ENCODE data around the gene C1orf35.

Gene C1orf35

DNA sequence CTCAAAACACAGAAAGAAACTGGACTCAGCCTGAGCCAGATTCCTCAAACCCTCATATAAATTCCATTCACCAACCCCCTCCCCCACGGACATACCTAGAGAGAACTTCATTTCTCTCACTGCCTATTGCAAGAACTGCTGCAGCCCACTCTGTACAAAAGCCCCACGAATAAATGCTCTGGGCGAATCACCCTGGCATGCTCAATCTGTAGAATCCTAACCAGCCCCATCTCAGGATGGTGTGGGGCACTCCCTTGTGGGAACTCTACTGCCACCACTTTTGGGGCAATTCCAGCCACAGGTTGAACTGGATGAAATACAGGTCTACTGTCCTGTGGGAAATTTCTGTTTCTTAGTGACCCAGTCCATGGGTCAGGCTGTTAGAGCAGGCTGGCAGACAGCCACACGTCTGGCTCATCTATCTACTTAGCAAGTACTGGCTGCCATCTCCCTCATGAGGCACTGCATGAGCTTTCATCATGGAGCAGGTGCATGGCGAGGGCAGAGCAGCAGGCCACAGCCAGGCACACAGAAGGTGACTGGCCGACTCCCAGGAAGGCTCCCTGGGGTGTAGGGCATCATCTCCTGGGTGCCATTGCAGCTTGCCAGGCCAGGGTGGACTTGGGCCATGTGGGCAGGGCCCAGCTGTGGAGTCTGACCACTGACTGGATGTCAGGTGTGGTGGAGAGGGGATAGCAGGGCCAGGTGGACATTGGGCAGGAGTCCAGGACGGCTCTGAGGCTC is 1.6 kb upstream of the C1orf35 start:
- Mint-ChIP-seq H3K4me3 (peak overlapping the region; percentile 90), H3K4me1 (peaks cover 28% of the 10 kb centered on the region), H3K36me3 (ENCODE audit: insufficient read depth) (peaks cover 48% of the 10 kb centered on the region), H3K9me3 (no peaks in the 10 kb centered on the region), H3K27ac (ENCODE audit: low read depth) (peak overlapping the region; percentile 29), H3K27me3 (no peaks in the 10 kb centered on the region)
- no peak for ATAC-seq (replicated peaks; ENCODE audit: extremely low read depth, poor library complexity, severe bottlenecking)
- DNase-seq (ENCODE audit: low spot score in 2 of 2), result no peak

DNA sequence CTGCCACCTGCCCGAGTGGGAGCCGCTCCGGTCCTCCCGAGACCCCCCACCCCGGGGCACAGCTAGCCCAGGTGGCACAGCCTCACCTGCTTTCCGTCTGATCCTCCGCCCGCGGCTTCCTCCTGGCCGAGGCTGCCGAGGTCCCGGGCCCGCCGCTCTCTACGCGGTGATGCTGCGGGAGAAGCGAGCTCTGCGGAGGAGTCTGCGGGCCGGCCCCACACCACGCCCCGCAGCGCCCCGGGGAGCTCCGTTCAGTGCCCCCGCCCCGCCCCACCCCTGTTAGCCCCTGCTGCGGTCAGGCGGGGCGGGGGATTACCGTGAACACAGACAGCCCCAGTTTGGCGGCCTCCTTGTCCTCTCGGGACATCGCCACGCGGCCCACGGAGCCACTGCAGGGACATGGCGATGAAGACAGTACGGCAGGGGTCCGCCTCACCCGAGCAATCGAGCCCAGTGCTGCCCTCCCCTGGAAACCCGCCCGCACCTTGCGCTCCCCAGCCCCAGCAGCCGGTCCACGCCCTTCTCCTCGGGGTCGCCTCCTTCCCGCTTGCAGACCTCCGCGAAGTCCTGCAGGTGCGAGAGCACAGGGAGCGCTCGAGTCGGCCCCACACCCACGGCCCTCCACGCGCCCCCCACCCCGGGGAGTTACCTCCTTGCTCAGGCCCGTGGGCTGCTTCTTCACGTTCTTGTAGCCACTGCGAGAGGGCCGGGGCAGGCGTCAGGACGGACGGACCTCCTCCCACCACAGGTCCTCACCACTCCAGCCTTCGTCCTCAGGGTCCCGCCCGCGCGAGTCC is 933 bp downstream of the C1orf35 start:
- H3K4me1 Mint-ChIP-seq, result peaks cover 25% of the 10 kb centered on the region
- H3K36me3 Mint-ChIP-seq (ENCODE audit: insufficient read depth), result peaks cover 60% of the 10 kb centered on the region
- ATAC-seq (replicated peaks; ENCODE audit: extremely low read depth, poor library complexity, severe bottlenecking), result peak; percentile 52
- no peaks in the 10 kb centered on the region for H3K27me3 Mint-ChIP-seq
- H3K27ac Mint-ChIP-seq (ENCODE audit: low read depth), result peak overlapping the region; percentile 96
- DNase-seq (ENCODE audit: low spot score in 2 of 2), result peak; percentile 40 to 43
- no peaks in the 10 kb centered on the region for H3K9me3 Mint-ChIP-seq
- peak overlapping the region; percentile 90 for H3K4me3 Mint-ChIP-seq

DNA sequence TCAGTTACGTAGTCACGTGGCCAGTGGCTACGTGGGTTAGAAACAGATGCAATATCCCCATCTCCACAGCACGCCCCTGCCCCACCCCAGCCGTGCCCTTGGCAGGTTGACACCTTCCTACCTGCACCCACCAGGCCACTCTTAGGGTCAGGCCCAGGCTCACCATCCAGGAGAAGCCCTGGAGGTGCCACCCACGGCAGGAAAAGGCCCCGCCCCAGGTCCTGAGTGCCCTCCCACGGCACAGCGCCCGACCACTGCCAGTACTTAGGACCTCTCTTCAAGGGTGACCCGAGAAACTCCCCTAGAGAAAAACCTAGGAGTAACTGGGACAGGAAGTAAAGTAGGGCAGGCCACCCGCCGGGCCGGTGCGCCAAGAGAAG is 1.5 kb downstream of the C1orf35 start:
- Mint-ChIP-seq H3K36me3 (ENCODE audit: insufficient read depth) (peaks cover 61% of the 10 kb centered on the region), H3K9me3 (no peaks in the 10 kb centered on the region), H3K4me1 (peaks cover 25% of the 10 kb centered on the region), H3K27ac (ENCODE audit: low read depth) (peak overlapping the region; percentile 96), H3K4me3 (peak overlapping the region; percentile 90), H3K27me3 (no peaks in the 10 kb centered on the region)
- no peak for DNase-seq (ENCODE audit: low spot score in 2 of 2)
- ATAC-seq (replicated peaks; ENCODE audit: extremely low read depth, poor library complexity, severe bottlenecking), result no peak

GRCh38 chr1:228100822-228101613 is 2.1 kb downstream of the C1orf35 start:
- Mint-ChIP-seq H3K4me1 (peaks cover 26% of the 10 kb centered on the region), H3K27ac (ENCODE audit: low read depth) (peak overlapping the region; percentile 96), H3K27me3 (no peaks in the 10 kb centered on the region), H3K9me3 (no peaks in the 10 kb centered on the region), H3K4me3 (peak overlapping the region; percentile 90), H3K36me3 (ENCODE audit: insufficient read depth) (peaks cover 64% of the 10 kb centered on the region)
- no peak for ATAC-seq (replicated peaks; ENCODE audit: extremely low read depth, poor library complexity, severe bottlenecking)
- no peak for DNase-seq (ENCODE audit: low spot score in 2 of 2)

- Mint-ChIP-seq H3K27ac (ENCODE audit: low read depth) (peak overlapping the region; percentile 51), H3K9me3 (peaks cover 8% of the 10 kb centered on the region), H3K36me3 (ENCODE audit: insufficient read depth) (peaks cover 67% of the 10 kb centered on the region), H3K4me1 (peaks cover 43% of the 10 kb centered on the region), H3K4me3 (no peak overlapping the region), H3K27me3 (no peaks in the 10 kb centered on the region)
- DNase-seq (ENCODE audit: low spot score in 2 of 2) (no peak), ATAC-seq (replicated peaks; ENCODE audit: extremely low read depth, poor library complexity, severe bottlenecking) (no peak)
These were observed 3.8 kb downstream of the C1orf35 start for GRCh38 chr1:228099331-228099732.

DNA sequence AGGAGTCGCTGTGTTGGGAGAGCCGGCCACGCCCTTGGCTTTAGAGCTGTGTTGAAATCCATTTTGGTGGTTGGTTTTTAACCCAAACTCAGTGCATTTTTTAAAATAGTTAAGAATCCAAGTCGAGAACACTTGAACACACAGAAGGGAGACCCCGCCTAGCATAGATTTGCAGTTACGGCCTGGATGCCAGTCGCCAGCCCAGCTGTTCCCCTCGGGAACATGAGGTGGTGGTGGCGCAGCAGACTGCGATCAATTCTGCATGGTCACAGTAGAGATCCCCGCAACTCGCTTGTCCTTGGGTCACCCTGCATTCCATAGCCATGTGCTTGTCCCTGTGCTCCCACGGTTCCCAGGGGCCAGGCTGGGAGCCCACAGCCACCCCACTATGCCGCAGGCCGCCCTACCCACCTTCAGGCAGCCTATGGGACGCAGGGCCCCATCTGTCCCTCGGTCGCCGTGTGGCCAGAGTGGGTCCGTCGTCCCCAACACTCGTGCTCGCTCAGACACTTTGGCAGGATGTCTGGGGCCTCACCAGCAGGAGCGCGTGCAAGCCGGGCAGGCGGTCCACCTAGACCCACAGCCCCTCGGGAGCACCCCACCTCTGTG is 4.7 kb downstream of the C1orf35 start:
- Mint-ChIP-seq H3K4me3 (peak overlapping the region; percentile 6), H3K9me3 (peaks cover 8% of the 10 kb centered on the region), H3K4me1 (peaks cover 39% of the 10 kb centered on the region), H3K36me3 (ENCODE audit: insufficient read depth) (peaks cover 64% of the 10 kb centered on the region), H3K27me3 (no peaks in the 10 kb centered on the region), H3K27ac (ENCODE audit: low read depth) (peak overlapping the region; percentile 70)
- no peak for DNase-seq (ENCODE audit: low spot score in 2 of 2)
- ATAC-seq (replicated peaks; ENCODE audit: extremely low read depth, poor library complexity, severe bottlenecking), result no peak

- H3K4me3 Mint-ChIP-seq, result no peak overlapping the region
- H3K36me3 Mint-ChIP-seq (ENCODE audit: insufficient read depth), result peaks cover 61% of the 10 kb centered on the region
- peaks cover 38% of the 10 kb centered on the region for H3K4me1 Mint-ChIP-seq
- ATAC-seq (replicated peaks; ENCODE audit: extremely low read depth, poor library complexity, severe bottlenecking), result no peak
- peak overlapping the region; percentile 70 for H3K27ac Mint-ChIP-seq (ENCODE audit: low read depth)
- no peaks in the 10 kb centered on the region for H3K27me3 Mint-ChIP-seq
- peaks cover 8% of the 10 kb centered on the region for H3K9me3 Mint-ChIP-seq
- DNase-seq (ENCODE audit: low spot score in 2 of 2), result no peak
These were observed 5.6 kb downstream of the C1orf35 start for GRCh38 chr1:228097333-228098081.

- H3K9me3 Mint-ChIP-seq, result peaks cover 8% of the 10 kb centered on the region
- DNase-seq (ENCODE audit: low spot score in 2 of 2), result no peak
- peaks cover 45% of the 10 kb centered on the region for H3K4me1 Mint-ChIP-seq
- H3K36me3 Mint-ChIP-seq (ENCODE audit: insufficient read depth), result peaks cover 62% of the 10 kb centered on the region
- H3K4me3 Mint-ChIP-seq, result no peak overlapping the region
- ATAC-seq (replicated peaks; ENCODE audit: extremely low read depth, poor library complexity, severe bottlenecking), result no peak
- H3K27ac Mint-ChIP-seq (ENCODE audit: low read depth), result peak overlapping the region; percentile 70
- H3K27me3 Mint-ChIP-seq, result no peaks in the 10 kb centered on the region
These were observed 6.5 kb downstream of the C1orf35 start for GRCh38 chr1:228096416-228097332.

DNA sequence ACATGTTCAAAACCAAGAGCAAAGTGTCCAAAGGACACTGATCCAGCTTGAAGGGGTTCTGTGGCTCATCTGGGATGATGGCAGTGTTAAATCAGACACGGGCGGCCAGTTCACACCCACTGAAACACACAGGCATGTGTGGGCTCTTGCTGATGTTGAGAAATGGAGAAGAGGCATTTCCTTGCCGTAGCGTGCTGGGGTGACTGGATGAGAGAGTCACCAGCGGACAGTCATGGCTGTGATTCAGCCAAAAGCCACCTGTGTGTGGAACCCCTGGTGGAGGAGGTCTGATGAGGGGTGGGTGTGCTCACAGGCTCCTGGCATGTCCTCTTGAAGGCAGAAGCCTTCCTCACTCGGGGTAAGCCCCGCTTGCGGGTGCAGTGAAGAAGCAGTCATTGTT is 7.2 kb downstream of the C1orf35 start:
- ATAC-seq (replicated peaks; ENCODE audit: extremely low read depth, poor library complexity, severe bottlenecking) (no peak), DNase-seq (ENCODE audit: low spot score in 2 of 2) (no peak)
- Mint-ChIP-seq H3K27me3 (no peaks in the 10 kb centered on the region), H3K4me3 (no peak overlapping the region), H3K36me3 (ENCODE audit: insufficient read depth) (peaks cover 59% of the 10 kb centered on the region), H3K4me1 (peaks cover 45% of the 10 kb centered on the region), H3K27ac (ENCODE audit: low read depth) (peak overlapping the region; percentile 33), H3K9me3 (peaks cover 8% of the 10 kb centered on the region)

GRCh38 chr1:228095161-228095560 is 8.0 kb downstream of the C1orf35 start:
- Mint-ChIP-seq H3K27ac (ENCODE audit: low read depth) (peak overlapping the region; percentile 33), H3K4me3 (peak overlapping the region; percentile 30), H3K36me3 (ENCODE audit: insufficient read depth) (peaks cover 57% of the 10 kb centered on the region)

GRCh38 chr1:228094432-228095016 is 8.6 kb downstream of the C1orf35 start:
- ATAC-seq (replicated peaks; ENCODE audit: extremely low read depth, poor library complexity, severe bottlenecking) (no peak), DNase-seq (ENCODE audit: low spot score in 2 of 2) (no peak)
- peaks cover 8% of the 10 kb centered on the region for H3K9me3 Mint-ChIP-seq
- peaks cover 57% of the 10 kb centered on the region for H3K4me1 Mint-ChIP-seq
- peaks cover 52% of the 10 kb centered on the region for H3K36me3 Mint-ChIP-seq (ENCODE audit: insufficient read depth)
- H3K27me3 Mint-ChIP-seq, result no peaks in the 10 kb centered on the region
- peak overlapping the region; percentile 30 for H3K4me3 Mint-ChIP-seq
- H3K27ac Mint-ChIP-seq (ENCODE audit: low read depth), result peak overlapping the region; percentile 67

More at GRCh38 chr1:228095161-228095560, 8.0 kb downstream of the C1orf35 start:
- Mint-ChIP-seq H3K4me1 (peaks cover 52% of the 10 kb centered on the region), H3K9me3 (peaks cover 8% of the 10 kb centered on the region), H3K27me3 (no peaks in the 10 kb centered on the region)
- DNase-seq (ENCODE audit: low spot score in 2 of 2) (no peak), ATAC-seq (replicated peaks; ENCODE audit: extremely low read depth, poor library complexity, severe bottlenecking) (no peak)

All from central memory CD8-positive, alpha-beta T cell (primary cell).